ENCODE results near the gene TUBD1.

Gene TUBD1

GRCh38 chr17:59825533-59826322 is 67.0 kb downstream of the TUBD1 start:
- DNase-seq (ENCODE audit: low read depth in 3 of 3): no peak

- no peak for DNase-seq (ENCODE audit: low read depth in 3 of 3)
Observed at GRCh38 chr17:59815965-59816364, 76.8 kb downstream of the TUBD1 start.

- DNase-seq (ENCODE audit: low read depth in 3 of 3): no peak
Observed at GRCh38 chr17:59814685-59815084, 78.1 kb downstream of the TUBD1 start.

- DNase-seq (ENCODE audit: low read depth in 3 of 3): no peak
Observed at GRCh38 chr17:59814276-59814675, 78.5 kb downstream of the TUBD1 start.

- DNase-seq (ENCODE audit: low read depth in 3 of 3): no peak
Observed at GRCh38 chr17:59812139-59812538, 80.6 kb downstream of the TUBD1 start.

- no peak for DNase-seq (ENCODE audit: low read depth in 3 of 3)
Observed at GRCh38 chr17:59811209-59811608, 81.5 kb downstream of the TUBD1 start.

GRCh38 chr17:59810894-59811153 is 81.9 kb downstream of the TUBD1 start:
- no peak for DNase-seq (ENCODE audit: low read depth in 3 of 3)

All from stimulated activated CD4-positive, alpha-beta T cell treated with anti-CD3 and anti-CD28 coated beads, TNF-alpha, amount 100 ng/mL, for 4 hours (primary cell).